HG03280 (cell line): ENCODE data around the gene NUMA1.

Source experiments
- ATAC-seq: cut with Tn5 transposase; IDR thresholded peaks from one replicate; pipeline ENCODE4 v1.9.1; 2021; ENCODE audit warnings: mild to moderate bottlenecking, moderate library complexity; ENCODE audit not compliant: unreplicated experiment

The NUMA1 gene

DNA sequence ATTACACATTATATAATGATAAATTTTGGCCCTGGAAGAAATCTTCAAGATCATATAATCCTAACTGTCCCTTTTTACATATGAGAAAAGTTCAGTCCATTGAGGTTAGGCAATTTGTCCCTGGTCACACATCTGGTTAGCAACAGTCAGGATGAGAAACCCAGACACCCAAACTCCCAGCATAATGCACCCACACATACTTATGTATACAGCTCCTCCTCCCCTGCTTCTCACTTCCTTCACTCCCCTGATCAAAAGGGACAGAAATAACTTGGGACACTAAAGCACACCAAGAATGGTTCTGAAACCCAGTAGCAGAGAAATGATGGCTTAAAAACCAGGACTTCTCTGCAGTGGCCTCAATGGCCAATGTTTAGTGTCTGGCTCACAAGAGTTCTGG lies 11.1 kb downstream of the NUMA1 start:
- ATAC-seq: no peak

DNA sequence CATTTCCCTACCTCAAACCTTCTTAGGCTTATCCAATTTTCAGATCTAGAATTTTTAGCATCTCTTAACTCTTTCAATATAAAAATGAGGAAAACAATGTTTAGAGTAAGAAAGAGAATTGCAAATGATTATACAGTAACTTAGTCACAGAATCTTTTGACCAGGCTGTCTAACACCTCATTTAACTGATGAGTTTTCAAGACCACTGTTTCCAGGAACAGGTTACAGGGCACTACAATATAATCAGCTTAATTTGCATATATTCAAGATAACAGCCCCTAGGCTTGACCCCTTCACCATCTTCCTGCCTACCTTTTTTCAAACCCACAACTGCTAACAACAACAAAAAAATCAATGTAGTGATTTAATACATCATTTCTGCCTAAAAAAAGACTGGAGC lies 12.7 kb downstream of the NUMA1 start:
- ATAC-seq: no peak

DNA sequence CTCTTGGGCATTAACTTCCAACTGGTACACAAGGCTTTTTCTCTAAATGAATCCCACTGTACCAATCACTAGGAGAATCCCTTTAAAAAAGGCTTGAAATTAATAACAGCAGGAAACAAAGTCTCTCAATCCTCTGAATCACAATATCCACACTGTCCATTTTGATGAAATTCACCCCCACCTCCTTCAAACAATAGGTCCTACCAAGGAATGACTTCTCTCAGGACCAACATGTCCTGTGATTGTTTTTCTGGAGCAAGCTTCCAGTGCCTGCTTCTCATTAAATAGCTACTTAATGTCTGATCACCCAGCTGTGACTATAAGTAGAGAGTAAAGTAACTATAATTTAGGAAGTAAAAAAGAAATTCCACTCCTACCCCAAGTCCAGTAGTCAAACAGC lies 13.1 kb downstream of the NUMA1 start:
- no peak for ATAC-seq

DNA sequence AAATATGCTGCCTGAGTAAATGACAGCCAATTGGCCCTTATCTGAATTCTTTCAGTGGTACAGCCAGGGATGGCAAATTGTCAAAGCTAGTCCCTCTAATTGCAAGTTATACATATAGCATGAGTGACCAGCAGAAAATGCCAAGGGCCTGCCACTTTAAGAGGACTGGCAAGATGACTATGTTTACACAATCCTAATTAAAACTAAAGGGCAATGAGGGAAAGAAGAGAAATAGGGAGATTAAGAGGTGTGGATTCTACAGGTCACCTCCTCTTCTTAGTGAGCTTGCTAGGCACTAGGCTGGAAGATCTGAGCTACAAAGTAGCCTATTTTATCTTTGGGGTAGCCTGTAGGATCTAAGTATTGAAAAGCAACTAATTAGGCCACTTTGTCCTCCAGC lies 13.5 kb downstream of the NUMA1 start:
- ATAC-seq: no peak

DNA sequence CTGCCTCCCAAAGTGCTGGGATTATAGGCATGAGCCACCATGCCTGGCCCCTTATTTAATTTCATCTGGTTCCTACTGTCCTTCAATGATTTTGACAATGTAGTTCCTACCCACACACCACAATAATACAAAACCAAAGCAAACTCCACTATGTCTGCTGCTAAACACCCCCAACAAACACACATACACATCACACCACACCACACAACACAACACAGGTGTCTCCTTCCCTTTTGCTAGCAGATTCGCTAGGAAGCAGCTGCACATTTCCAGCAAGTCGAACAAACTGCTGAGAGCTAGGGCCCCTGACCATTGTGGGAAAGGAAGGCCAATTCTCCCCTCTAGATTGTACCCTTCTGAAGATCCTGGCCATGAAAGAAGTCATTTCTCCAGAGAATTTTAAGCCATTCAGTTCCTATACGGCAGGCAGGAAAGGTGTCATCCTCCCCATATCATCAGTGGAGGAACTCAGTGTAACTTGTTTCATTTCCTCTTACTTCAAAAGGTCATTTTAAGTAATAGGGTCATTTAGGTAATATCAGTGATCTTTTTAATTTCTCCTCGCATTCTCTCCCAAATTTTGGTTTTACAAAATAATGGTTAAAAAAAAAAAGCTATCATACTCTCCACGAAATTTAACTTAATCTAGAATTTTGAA lies 18.5 kb downstream of the NUMA1 start:
- no peak for ATAC-seq

DNA sequence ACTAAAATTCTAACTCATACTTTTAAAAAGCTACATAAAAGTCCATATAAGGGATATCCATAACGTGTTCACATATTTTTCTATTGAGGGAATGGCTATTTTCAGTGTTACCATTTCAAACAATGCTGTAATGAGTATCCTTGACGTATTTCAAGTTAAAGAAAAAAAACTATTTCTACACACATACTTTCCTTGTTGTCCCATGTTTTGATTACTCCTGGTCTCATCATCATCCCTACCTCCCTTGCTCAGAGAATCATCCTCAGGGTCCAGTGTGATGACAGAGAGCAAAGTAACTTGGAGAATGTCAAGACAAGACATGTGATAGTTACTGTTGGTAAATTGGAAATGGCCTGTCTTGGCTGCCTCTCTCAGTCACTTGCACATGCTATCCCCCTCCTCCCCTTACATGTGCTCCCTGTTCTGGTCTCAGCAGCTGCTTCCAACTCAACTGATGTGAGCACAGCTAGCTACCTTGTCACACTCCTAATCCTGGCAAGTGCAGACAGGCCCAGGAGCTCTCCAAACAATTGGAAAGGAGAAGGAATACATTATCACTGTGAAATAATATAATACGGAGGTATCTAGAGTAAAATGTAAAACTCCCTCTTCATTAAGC lies 21.8 kb downstream of the NUMA1 start:
- ATAC-seq: no peak

DNA sequence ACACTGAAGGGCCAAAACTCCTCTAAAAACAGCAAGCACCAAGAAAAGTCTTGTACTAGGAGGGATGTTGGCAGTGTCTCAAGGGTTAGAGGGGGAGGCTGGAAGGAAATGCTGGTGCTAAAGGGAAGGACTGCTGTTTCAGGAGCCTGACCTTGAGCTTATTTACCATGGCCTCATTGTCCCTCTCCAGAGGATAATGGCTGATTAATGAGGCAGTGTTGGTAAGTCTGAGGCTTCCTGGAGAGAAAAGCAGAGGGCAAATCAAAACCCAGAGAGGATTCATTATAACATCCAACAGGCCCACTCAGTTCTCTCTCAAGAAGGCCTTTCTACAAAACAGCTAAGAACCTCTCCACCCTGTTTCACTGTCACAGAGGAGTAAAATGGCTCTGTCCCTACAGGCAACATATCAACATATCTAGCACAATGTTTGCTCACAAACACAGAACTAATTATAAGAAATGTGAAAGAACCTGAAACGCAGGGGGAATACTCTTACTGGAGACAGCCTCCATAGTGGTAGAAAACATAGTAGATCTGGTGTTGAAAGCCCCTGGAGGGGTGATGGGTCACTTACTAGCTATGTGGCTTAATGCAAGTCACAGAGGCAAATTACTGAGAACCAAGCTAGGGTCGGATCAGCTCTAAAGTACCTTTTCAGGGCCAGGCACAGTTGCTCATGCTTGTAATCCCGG lies 31.4 kb downstream of the NUMA1 start:
- ATAC-seq: no peak

DNA sequence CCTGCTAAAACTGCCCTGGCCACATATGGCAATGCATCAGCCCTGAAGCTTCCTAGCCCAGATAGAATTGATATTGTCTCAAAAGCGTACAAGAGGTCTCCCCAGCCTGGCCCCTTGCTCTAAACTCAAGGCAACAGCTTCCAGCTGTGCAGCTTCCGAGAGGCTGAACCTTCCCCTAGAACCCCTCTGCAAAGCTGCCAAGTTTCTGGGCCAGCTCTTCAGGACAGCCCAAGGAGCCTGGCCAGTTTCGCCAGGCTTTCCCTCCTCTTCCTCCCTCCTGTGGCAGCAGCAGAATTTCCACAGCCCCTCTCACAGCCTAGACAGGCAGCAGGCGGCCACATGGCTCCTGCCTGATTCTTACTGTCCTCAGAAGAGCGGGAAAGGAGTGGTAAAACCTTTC lies 34.5 kb downstream of the NUMA1 start:
- ATAC-seq: no peak

DNA sequence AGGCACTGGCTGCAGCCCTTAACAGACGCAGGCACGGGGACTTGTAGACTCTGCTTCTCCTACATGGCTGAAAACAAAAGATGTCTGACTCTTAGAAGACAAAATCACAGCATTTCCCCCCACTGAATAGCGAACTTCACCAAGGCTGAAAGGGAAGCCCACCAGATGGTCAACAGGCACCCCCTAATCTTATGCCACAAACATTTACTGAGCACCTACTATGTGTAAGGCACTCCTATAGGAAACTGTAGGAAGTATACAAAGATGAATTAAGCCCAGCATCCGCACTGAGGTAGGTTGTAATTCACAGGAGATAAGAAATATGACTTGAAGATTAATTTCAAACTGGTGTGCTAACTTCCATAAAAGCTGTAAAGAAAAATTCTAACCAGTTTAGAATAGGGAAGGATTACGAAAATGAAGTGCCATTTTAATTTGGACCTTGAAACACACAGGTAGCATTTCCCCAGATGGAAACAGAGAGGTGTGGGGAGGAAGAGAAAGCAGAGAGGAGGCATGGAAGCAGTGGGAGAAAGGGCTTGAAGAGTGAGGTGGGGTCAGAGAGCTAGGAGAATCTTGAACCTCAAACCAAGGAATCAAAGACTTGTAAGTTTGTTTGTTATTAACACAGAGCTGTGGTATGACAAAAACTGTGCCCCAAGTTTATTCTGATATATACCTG lies 38.1 kb downstream of the NUMA1 start:
- ATAC-seq: no peak

DNA sequence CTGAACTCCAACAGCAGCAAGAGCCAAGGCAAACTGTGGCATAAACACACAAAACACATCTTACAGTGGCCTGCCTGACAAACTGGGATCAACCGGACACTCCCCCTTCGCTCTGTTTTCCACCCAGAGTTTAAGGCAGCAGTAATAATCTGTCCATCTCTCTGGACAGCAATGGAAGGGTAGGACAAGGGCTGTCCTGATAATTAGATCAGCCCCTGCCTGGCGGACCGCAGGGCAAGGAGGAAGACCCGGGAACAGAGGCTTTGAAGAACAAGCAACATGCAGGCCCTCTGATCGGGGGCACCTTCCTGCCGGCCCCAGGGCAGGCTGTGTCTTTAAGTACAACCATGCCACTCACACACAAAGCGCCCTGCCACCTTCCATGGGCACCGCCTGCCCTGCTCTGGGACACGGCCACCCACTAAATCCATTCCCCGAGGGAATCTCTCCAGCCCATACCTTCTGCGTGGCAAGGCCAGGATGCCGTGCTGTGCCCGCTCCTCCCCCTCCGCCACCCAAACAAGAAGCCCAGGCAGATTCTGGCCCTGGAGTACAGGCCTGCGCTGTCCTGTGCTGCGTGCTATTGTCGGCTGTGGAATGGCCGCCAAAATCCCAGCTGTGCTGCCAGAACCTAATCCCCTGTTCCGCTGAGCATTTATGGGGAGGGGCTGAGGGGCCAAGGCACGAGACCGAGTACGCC lies 38.8 kb downstream of the NUMA1 start:
- ATAC-seq: no peak

DNA sequence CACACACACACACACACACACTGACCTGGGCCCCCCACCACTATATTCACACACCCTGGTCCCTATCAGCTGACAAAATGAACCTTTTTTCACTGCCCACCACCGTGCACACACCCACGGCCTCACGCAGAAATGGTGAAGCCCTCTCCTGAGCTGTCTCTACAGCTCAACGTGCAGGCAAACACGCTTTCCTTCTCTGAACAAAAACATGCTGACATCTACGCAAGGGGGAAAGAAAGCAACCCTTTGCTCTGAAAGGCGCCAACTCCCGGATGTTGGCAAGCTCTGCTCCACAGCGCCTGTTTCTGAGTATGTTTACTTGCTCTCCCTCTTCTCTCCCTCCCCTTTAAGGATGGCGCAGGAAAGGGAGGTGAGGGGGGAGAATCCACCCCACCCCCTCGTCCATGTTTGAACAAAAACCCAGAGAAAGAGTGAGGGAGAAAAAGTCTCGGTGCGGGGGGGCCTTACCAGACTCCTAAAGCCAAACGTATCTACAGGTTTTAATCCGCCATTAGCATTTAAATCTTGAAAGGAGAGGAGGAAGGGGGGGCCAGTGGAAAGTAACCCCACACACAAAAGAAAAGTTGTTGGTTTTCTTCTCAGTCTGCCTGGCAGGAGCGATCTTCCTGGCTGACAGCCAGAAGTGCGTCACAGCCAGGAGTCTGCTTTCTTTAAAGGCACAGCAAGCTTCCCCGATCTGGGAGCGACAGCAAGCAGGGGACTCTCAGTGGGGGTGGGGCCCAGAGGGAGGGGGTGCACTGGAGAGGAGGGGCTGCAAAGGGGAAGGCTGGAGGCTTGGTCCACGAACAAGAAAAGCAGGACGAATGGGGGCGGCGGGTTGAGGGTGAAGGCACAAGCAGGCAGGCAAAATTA lies 39.6 kb downstream of the NUMA1 start:
- no peak for ATAC-seq

DNA sequence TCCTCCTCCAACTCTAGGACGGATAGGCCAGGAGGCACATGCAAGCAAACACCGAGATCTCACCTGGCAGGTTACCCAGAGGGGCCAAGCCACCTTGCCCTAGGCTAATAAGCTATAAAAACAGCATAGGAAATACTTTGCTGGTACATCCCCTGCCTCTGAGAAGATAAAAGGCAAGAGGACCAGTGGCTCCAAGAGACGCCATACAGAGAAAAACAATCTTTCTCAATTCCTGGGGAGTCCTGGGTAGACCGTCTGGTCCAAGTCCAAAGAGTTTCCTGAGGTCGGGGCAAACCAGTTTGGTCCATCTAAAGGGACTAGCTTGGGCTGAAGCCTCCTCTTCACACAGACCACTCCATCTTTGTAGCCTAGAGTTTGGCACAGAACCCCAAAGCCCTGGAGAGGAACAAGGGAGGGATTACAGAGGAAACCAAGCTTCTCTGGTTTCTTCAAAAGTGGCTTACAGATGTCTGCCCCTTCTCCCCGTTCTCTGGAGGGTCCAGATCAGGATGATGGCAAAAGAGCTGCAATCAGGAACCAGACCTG lies 40.4 kb downstream of the NUMA1 start:
- no peak for ATAC-seq

DNA sequence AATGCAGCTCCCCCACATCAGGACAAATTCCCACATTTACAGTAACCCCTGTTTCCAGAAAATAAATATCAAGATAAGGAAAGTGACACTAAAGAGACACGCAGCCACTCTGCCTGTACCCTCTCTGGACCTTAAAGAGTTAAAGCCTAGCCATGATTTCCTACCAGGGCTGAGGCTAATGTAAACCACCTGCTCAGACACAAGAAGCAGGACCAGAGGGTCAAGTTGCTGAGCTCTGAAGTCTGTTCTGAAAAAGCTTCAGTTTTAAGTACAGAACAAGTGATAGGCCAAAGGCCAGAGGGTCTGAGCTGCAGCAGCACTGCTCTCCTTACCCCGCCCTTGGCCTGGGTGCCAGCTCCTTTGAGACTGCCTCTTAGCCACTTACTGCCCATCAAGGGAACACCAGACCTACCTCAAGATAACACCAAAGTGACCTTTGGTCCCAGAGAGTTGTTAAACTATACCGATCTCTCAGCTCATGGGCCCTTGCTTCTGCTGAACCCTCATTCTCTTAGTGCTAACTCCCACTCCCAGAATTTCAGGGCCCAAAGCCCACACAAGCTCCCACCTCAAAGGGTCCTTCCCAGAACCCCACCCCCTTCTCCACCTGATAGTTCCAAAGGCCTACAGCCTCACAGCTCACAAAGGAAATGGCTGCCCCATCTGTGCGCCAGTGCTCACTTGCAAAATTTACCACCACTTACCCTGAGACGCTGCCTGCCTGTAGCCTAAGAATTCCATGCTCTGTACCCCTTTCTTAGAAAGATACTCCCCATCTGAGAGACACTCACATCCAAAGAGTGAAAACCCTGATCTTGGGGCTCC lies 41.1 kb downstream of the NUMA1 start:
- no peak for ATAC-seq

DNA sequence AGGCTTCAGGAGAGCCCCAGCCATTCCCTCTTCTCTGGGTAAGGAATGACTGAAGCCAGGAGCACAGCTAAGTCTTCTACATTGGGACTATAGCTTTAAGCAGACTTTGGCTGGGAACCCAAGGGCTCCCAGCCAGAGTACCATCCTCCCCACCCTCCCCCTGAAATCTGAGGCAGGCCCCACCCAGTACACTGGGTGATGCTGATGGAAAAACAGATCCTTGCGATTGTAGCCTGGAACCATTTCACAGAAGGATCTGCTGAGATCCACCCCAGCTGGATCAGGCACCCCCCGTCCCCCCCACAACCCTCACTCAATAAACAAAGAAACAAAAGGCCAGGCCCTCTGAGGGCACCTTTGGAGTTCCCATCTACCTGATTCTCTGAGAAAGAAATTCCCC lies 41.9 kb downstream of the NUMA1 start:
- no peak for ATAC-seq

DNA sequence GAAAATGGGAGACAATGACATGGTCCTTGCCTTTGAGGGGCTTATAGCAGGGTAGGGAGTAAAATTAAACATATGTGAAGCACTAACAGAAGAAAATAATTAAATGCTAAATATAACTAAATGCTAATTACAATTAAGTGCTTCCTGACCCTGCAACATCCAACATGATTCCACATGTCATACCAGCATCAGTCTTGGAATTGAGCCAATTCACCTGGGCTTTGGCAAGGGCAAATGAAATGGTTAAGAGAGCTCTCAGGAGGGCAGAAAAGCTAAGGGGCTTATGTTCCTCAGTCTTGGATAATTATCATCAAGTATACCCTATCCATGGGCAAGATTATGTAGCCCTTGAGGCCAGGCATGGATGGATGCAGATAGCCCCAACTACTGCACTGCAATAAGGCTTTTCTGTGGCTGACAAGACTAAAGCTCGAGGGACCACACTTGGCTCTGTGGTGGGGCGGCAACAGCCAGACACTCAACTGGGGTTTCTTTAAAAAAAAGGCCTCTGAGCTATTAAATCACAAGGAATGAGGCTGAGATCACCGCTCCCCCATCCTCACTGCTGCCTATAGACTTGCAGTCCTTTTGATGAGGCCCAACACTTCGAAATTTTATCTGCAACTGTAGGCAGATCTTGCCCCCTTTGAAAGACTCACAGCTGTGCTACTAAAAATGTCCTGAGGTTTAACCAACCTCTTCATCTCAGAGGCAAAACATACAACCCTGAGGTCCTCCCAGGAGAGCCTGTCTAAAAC lies 42.6 kb downstream of the NUMA1 start:
- ATAC-seq: no peak

DNA sequence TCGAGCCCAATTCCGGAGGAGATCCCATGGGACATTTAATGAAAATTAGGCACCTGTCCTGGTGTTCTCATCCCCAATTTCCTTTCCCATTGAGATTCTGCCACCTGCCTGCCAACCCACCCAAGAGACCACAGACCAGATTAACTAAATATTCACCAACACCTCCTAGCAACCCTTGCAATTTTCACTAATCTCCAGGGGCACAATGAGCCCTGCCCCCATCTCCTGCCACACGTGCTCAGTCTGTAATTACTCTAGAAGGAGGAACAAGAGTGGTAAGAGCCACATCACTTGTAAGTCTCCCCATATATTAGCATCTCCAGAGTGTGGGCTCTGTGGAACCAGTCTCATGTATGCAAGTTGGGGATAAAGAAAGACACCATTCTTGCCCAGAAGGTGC lies 43.7 kb downstream of the NUMA1 start:
- ATAC-seq: no peak

DNA sequence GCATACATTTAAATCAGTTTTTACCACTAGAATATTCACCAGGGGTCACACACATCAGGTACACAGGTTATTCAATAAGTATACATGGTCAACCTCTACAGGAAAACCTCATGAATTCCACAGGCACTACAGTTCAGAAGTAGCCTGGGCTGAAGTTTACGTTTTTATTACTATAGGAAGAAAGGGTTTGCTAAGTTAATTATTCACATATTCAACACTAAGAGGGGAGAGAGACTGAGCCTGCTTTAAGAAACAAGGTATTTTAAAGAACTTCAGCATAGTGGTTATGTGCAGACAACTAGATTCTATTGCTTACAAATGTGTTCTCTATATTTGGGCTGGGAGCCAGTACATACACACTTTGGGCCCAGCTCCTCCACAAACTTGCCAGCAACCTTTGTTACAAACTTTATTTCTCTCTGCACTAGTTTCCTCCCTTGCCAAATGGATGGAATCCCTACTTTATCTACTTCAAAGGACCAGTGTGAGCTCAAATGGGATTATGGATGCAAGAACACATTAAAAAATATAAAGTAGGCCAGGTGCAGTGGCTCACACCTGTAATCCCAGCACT lies 49.8 kb downstream of the NUMA1 start:
- no peak for ATAC-seq

DNA sequence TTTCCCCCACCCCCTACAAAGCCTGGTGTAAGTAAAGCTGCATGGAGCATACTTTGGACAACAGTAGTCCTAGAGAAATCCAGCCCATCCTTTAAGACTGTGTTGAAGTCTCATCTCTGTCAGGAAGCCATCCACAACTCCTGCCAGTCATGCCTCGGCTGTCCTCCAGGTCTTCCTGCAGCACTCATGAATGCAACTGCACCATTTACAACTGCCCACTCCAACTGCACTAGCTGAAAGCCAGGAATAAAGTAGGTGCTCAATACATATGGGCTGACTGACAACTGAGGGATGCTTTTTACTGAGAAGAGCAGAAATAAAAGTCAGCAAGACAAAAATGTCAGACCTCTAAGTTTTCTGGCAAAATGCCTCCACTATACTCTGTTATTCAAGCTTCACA lies 54.3 kb downstream of the NUMA1 start:
- ATAC-seq: no peak
